Neural cell (in vitro differentiated cells): ENCODE measurements around the gene B3GALNT1.

Experiments
- CTCF ChIP-seq: fragments of 450-650 bp; IDR thresholded peaks from 2 replicates; pipeline ENCODE4 v1.5.1; 2014; ENCODE audit warnings: antibody characterized with exemption, mild to moderate bottlenecking, moderate library complexity; ENCODE audit not compliant: poor library complexity, severe bottlenecking
- EP300 ChIP-seq: fragments of 450-650 bp; conservative IDR thresholded peaks from 2 replicates; pipeline ENCODE4 v1.6.1; 2014; ENCODE audit warnings: antibody characterized with exemption, mild to moderate bottlenecking, moderate library complexity; ENCODE audit not compliant: poor library complexity, severe bottlenecking
- EZH2 ChIP-seq: fragments of 200-600, 300-800 bp; shearing (Covaris generic), sonication (generic); IDR thresholded peaks from 2 replicates; pipeline ENCODE4 v1.6.1; 2014; ENCODE audit warnings: antibody characterized with exemption, low read length, borderline replicate concordance, mild to moderate bottlenecking; ENCODE audit not compliant: insufficient read depth, poor library complexity, severe bottlenecking
- POLR2AphosphoS5 ChIP-seq: IDR thresholded peaks from 2 replicates; pipeline ENCODE4 v1.6.1; 2012
- RAD21 ChIP-seq: fragments of 450-650 bp; conservative IDR thresholded peaks from 2 replicates; pipeline ENCODE4 v1.6.1; 2014; ENCODE audit warnings: antibody characterized with exemption, mild to moderate bottlenecking, moderate library complexity
- REST ChIP-seq: IDR thresholded peaks from 2 replicates; pipeline ENCODE4 v1.6.1; 2012; ENCODE audit warnings: borderline replicate concordance

GRCh38 chr3:161153480-161153879 is 48.3 kb upstream of the B3GALNT1 start:
- TF ChIP-seq EP300 (no peak), EZH2 (no peak), CTCF (no peak), REST (no peak), POLR2AphosphoS5 (no peak), RAD21 (no peak)
